WTC11 (cell line): ENCODE measurements around the gene GGA1. TPM values are rescaled to one million over a fixed set of nuclear protein-coding genes. Genes with fewer than 3 reads are reported as not detected.

Experiments used
- ATAC-seq: fragments of 200-7000 bp; cut with Tn5 transposase; 2 replicates; pipeline ENCODE4 v1.10.0; 2021; ENCODE audit warnings: mild to moderate bottlenecking, moderate library complexity
- CTCF ChIA-PET: fragments of 300-600 bp; sonication (Branson Sonifier 250); formaldehyde crosslinking; loops from one replicate; lab custom pipeline; 2021; ENCODE audit warnings: antibody characterized with exemption; lab: Charles Lee
- POLR2A ChIA-PET: fragments of 350-600 bp; sonication (Branson Sonifier 250); formaldehyde crosslinking; loops from one replicate; lab custom pipeline; 2021; ENCODE audit warnings: antibody characterized with exemption; lab: Charles Lee
- DNase-seq: peaks from one replicate; pipeline ENCODE4 v3.0.0; 2021; ENCODE audit warnings: low spot score
- H3K27ac Mint-ChIP-seq: 2 replicates; pipeline ENCODE4 v1.8.0; 2021; ENCODE audit warnings: mixed read lengths
- H3K27me3 Mint-ChIP-seq: 2 replicates; pipeline ENCODE4 v1.8.0; 2021; ENCODE audit warnings: low read depth, mild to moderate bottlenecking, moderate library complexity, mixed read lengths
- H3K36me3 Mint-ChIP-seq: 2 replicates; pipeline ENCODE4 v1.8.0; 2021; ENCODE audit warnings: mixed read lengths
- H3K4me1 Mint-ChIP-seq: 2 replicates; pipeline ENCODE4 v1.8.0; 2022; ENCODE audit warnings: mixed read lengths
- H3K4me3 Mint-ChIP-seq: 2 replicates; pipeline ENCODE4 v1.8.0; 2021; ENCODE audit warnings: mild to moderate bottlenecking, moderate library complexity, mixed read lengths
- H3K9me3 Mint-ChIP-seq: 2 replicates; pipeline ENCODE4 v1.8.0; 2021; ENCODE audit warnings: mixed read lengths
- CREB1 ChIP-seq: sonication (generic); formaldehyde crosslinking; IDR thresholded peaks from 2 replicates; pipeline ENCODE4 v1.8.0; 2023; ENCODE audit warnings: mild to moderate bottlenecking, missing genetic modification reagents
- CTCF ChIP-seq: fragments of 200-600 bp; IDR thresholded peaks from 2 replicates; pipeline ENCODE4 v1.8.0; 2022; ENCODE audit warnings: antibody characterized with exemption
- ELF4 ChIP-seq: sonication (generic); formaldehyde crosslinking; IDR thresholded peaks from 2 replicates; pipeline ENCODE4 v1.8.1; 2022; ENCODE audit warnings: low read depth, mild to moderate bottlenecking, moderate library complexity, missing genetic modification reagents
- EMX1 ChIP-seq: fragments of 250-450 bp; sonication (Bioruptor Pico); IDR thresholded peaks from 2 replicates; pipeline ENCODE4 v1.8.0; 2021; ENCODE audit warnings: mild to moderate bottlenecking
- ERG ChIP-seq: fragments of 250-450 bp; sonication (Bioruptor Pico); IDR thresholded peaks from 2 replicates; pipeline ENCODE4 v1.8.0; 2021; ENCODE audit warnings: mild to moderate bottlenecking
- ETV6 ChIP-seq: sonication (generic); formaldehyde crosslinking; IDR thresholded peaks from 2 replicates; pipeline ENCODE4 v1.8.1; 2022; ENCODE audit warnings: mild to moderate bottlenecking, missing genetic modification reagents
- FOXJ3 ChIP-seq: sonication (generic); formaldehyde crosslinking; IDR thresholded peaks from 2 replicates; pipeline ENCODE4 v1.9.0; 2021; ENCODE audit warnings: missing genetic modification reagents, mild to moderate bottlenecking, borderline replicate concordance
- FOXK1 ChIP-seq: sonication (generic); formaldehyde crosslinking; IDR thresholded peaks from 2 replicates; pipeline ENCODE4 v1.8.0; 2022; ENCODE audit warnings: mild to moderate bottlenecking, moderate library complexity, missing genetic modification reagents
- IRF1 ChIP-seq: sonication (generic); formaldehyde crosslinking; IDR thresholded peaks from 2 replicates; pipeline ENCODE4 v1.8.0; 2023; ENCODE audit warnings: missing genetic modification reagents
- MLX ChIP-seq: sonication (generic); formaldehyde crosslinking; IDR thresholded peaks from 2 replicates; pipeline ENCODE4 v1.8.1; 2023; ENCODE audit warnings: mild to moderate bottlenecking, missing genetic modification reagents, moderate library complexity
- NFE2L1 ChIP-seq: sonication (generic); formaldehyde crosslinking; IDR thresholded peaks from 2 replicates; pipeline ENCODE4 v1.8.1; 2023; ENCODE audit warnings: missing genetic modification reagents
- NFYB ChIP-seq: sonication (generic); formaldehyde crosslinking; conservative IDR thresholded peaks from 2 replicates; pipeline ENCODE4 v1.8.0; 2022; ENCODE audit warnings: low read depth, missing genetic modification reagents
- NR2C2 ChIP-seq: sonication (generic); formaldehyde crosslinking; IDR thresholded peaks from 2 replicates; pipeline ENCODE4 v1.8.0; 2022; ENCODE audit warnings: mild to moderate bottlenecking, missing genetic modification reagents
- NR3C1 ChIP-seq: sonication (generic); formaldehyde crosslinking; conservative IDR thresholded peaks from 2 replicates; pipeline ENCODE4 v1.8.1; 2023; ENCODE audit warnings: low read depth, mild to moderate bottlenecking, missing genetic modification reagents
- PRRX2 ChIP-seq: fragments of 250-450 bp; sonication (Bioruptor Pico); IDR thresholded peaks from 2 replicates; pipeline ENCODE4 v1.8.0; 2021; ENCODE audit warnings: mild to moderate bottlenecking
- SP1 ChIP-seq: sonication (generic); formaldehyde crosslinking; conservative IDR thresholded peaks from 2 replicates; pipeline ENCODE4 v1.8.1; 2022; ENCODE audit warnings: missing genetic modification reagents
- USF1 ChIP-seq: sonication (generic); formaldehyde crosslinking; IDR thresholded peaks from 2 replicates; pipeline ENCODE4 v1.8.0; 2022; ENCODE audit warnings: mild to moderate bottlenecking, missing genetic modification reagents
- USF2 ChIP-seq: sonication (generic); formaldehyde crosslinking; IDR thresholded peaks from 2 replicates; pipeline ENCODE4 v1.8.1; 2023; ENCODE audit warnings: mild to moderate bottlenecking, missing genetic modification reagents, moderate library complexity
- ZBTB21 ChIP-seq: sonication (generic); formaldehyde crosslinking; IDR thresholded peaks from 2 replicates; pipeline ENCODE4 v1.8.1; 2023; ENCODE audit warnings: mild to moderate bottlenecking, missing genetic modification reagents, borderline replicate concordance
- ZBTB43 ChIP-seq: sonication (generic); formaldehyde crosslinking; IDR thresholded peaks from 2 replicates; pipeline ENCODE4 v1.8.1; 2023; ENCODE audit warnings: mild to moderate bottlenecking, missing genetic modification reagents
- ZNF232 ChIP-seq: sonication (generic); formaldehyde crosslinking; IDR thresholded peaks from 2 replicates; pipeline ENCODE4 v1.8.0; 2022; ENCODE audit warnings: mild to moderate bottlenecking, missing genetic modification reagents
- ZNF263 ChIP-seq: sonication (generic); formaldehyde crosslinking; IDR thresholded peaks from 2 replicates; pipeline ENCODE4 v1.8.1; 2022; ENCODE audit warnings: low read depth, mild to moderate bottlenecking, moderate library complexity, missing genetic modification reagents
- total RNA-seq: library from RNA; stranded (reverse); gene quantifications from 3 replicates; pipeline ENCODE4 v1.2.3, GENCODE V29; 2021

The GGA1 gene
- total RNA-seq, 1 experiment from 2014 or later: 66.3 TPM

- TF ChIP-seq ERG (CRISPR knock-in tag) (no peak), IRF1 (CRISPR knock-in tag) (no peak), ZNF263 (CRISPR knock-in tag) (no peak), NR2C2 (no peak), NFE2L1 (no peak)
- TF ChIP-seq, all 79 proteins: peak for 0
Measured at GRCh38 chr22:37566329-37566837, 42.3 kb upstream of the GGA1 start (continued).

- DNase-seq (peak; percentile 92), ATAC-seq (peak; percentile 81)
- H3K27me3 Mint-ChIP-seq: peaks cover 10% of the 10 kb centered on the region
- ChIA-PET POLR2A (interaction anchor here (5.7 kb wide), 1 partner anchor 21 kb away, joined by 24 read pairs; no protein-coding TSS in a partner anchor), CTCF (interaction anchor here (0.6 to 20.7 kb wide), 34 partner anchors 10 to 308 kb away, joined by 3 to 728 read pairs (median 6); partner anchors contain the start of genes GGA1, LGALS2, MFNG and TRIOBP)
- no peak overlapping the region for H3K4me3 Mint-ChIP-seq
- no peak overlapping the region for H3K27ac Mint-ChIP-seq
- H3K4me1 Mint-ChIP-seq: peaks cover 46% of the 10 kb centered on the region
- no peaks in the 10 kb centered on the region for H3K36me3 Mint-ChIP-seq
- TF ChIP-seq ETV6 (CRISPR knock-in tag) (0 out of 2 replicates have a peak, but pooled peaks have one; percentile 19), FOXK1 (CRISPR knock-in tag) (0 out of 2 replicates have a peak, but pooled peaks have one; percentile 18), SP1 (CRISPR knock-in tag) (peak; percentile 44; the same call in 1 of the 2 replicates), ZBTB21 (CRISPR knock-in tag) (0 out of 2 replicates have a peak, but pooled peaks have one; percentile 27), ELF4 (CRISPR knock-in tag) (no peak), CTCF (peak; percentile 90)
- H3K9me3 Mint-ChIP-seq: no peaks in the 10 kb centered on the region
Measured at GRCh38 chr22:37566903-37567798, 41.5 kb upstream of the GGA1 start.

GRCh38 chr22:37568012-37568411, 40.6 kb upstream of the GGA1 start:
- ChIA-PET CTCF (interaction anchor here (0.9 to 20.7 kb wide), 26 partner anchors 9 to 252 kb away, joined by 3 to 728 read pairs (median 8); partner anchors contain the start of genes LGALS2, MFNG and TRIOBP), POLR2A (interaction anchor here (5.7 kb wide), 1 partner anchor 21 kb away, joined by 24 read pairs; no protein-coding TSS in a partner anchor)
- Mint-ChIP-seq H3K27ac (no peak overlapping the region), H3K36me3 (no peaks in the 10 kb centered on the region), H3K4me3 (no peak overlapping the region), H3K9me3 (no peaks in the 10 kb centered on the region), H3K4me1 (peaks cover 44% of the 10 kb centered on the region), H3K27me3 (peaks cover 5% of the 10 kb centered on the region)
- TF ChIP-seq FOXJ3 (no peak), ZBTB43 (CRISPR knock-in tag) (no peak), ERG (CRISPR knock-in tag) (no peak), EMX1 (CRISPR knock-in tag) (no peak), PRRX2 (CRISPR knock-in tag) (no peak), CREB1 (CRISPR knock-in tag) (no peak), NR3C1 (CRISPR knock-in tag) (no peak), ZNF263 (CRISPR knock-in tag) (no peak), USF2 (CRISPR knock-in tag) (no peak), ZNF232 (no peak), USF1 (CRISPR knock-in tag) (no peak), MLX (CRISPR knock-in tag) (no peak), NFYB (CRISPR knock-in tag) (no peak)
- ATAC-seq (no peak), DNase-seq (no peak)
